HG02970 (cell line): Measurements from ENCODE around the gene PPP1R12B.
A peak's percentile ranks its signal among the peaks of the same experiment; 100 is the strongest.

ENCODE experiments used
- ATAC-seq: cut with Tn5 transposase; IDR thresholded peaks from one replicate; pipeline ENCODE4 v1.9.1; 2021; ENCODE audit warnings: mild to moderate bottlenecking, moderate library complexity, moderate number of reproducible peaks; ENCODE audit not compliant: unreplicated experiment, low FRiP score

Gene PPP1R12B, protein sequence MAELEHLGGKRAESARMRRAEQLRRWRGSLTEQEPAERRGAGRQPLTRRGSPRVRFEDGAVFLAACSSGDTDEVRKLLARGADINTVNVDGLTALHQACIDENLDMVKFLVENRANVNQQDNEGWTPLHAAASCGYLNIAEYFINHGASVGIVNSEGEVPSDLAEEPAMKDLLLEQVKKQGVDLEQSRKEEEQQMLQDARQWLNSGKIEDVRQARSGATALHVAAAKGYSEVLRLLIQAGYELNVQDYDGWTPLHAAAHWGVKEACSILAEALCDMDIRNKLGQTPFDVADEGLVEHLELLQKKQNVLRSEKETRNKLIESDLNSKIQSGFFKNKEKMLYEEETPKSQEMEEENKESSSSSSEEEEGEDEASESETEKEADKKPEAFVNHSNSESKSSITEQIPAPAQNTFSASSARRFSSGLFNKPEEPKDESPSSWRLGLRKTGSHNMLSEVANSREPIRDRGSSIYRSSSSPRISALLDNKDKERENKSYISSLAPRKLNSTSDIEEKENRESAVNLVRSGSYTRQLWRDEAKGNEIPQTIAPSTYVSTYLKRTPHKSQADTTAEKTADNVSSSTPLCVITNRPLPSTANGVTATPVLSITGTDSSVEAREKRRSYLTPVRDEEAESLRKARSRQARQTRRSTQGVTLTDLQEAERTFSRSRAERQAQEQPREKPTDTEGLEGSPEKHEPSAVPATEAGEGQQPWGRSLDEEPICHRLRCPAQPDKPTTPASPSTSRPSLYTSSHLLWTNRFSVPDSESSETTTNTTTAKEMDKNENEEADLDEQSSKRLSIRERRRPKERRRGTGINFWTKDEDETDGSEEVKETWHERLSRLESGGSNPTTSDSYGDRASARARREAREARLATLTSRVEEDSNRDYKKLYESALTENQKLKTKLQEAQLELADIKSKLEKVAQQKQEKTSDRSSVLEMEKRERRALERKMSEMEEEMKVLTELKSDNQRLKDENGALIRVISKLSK

DNA sequence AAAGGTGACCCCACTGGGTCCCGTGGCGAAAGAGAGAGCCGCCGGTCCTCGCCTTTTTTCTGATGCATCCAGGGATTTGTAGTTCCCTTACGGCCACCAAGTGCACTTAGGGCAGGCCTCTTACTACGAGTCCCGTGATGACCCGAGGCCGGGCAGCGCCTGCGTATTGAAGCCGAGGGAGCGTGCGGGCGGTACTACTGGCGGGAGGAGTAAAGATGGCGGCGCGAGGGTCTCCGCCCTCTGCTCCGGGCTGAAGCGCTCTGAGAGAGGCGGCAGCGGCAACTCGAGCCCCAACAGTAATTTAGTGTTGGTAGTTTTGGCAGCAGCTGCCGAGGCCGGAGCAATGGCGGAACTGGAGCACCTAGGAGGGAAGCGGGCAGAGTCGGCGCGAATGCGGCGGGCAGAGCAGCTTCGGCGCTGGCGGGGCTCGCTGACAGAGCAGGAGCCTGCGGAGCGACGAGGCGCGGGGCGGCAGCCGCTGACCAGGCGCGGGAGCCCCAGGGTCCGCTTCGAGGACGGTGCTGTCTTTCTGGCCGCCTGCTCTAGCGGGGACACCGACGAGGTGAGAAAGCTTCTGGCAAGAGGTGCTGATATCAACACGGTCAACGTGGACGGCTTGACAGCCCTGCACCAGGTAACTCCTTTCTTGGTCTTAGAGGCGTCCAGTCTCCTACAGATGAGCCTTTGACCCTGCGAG is at the start of gene PPP1R12B:
TSS of gene PPP1R12B (plus strand) at position 191 of the 697 bp plus-strand sequence. CDS start at position 344, 153 bp downstream.
- ATAC-seq, result peak; percentile 95

DNA sequence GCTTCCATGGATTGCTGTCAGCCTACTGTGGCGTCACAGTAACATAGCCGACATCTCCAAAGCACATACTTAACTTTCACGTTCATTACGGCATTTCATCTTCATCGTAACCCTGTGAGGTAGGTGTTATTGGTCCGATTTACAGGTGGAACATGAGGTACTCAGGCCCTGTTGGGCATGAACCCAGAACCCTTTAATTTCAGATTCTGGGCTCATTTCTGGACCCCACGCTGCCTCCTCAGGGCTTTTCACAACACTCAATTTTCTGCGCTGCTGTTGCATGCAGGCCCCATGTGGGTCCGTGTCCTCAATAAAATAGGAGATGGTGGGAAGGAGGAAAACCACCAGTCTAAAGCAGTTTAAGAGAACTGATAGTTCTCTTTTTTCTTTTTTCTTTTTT is 46.3 kb upstream of the PPP1R12B start:
- no peak for ATAC-seq

DNA sequence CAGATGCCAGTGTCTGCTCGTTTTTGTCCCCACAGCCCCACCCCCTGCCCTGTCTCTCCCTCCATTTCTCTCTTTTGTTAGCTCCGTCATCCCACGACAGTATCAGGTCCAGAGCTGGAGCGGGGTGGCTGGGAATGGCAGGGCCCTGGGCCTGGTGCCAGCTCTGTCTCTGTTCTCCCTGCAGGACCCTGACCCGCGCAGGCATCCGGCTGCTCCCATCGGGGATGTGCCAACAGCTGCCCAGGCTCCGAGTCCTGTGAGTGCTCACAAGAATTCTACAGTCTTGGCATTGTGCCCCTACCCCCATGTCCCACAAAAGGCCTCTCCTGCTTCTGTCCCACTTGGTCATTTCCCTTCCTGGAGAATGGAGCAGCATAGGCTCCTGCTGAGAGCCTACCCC is 44.1 kb upstream of the PPP1R12B start:
- no peak for ATAC-seq

DNA sequence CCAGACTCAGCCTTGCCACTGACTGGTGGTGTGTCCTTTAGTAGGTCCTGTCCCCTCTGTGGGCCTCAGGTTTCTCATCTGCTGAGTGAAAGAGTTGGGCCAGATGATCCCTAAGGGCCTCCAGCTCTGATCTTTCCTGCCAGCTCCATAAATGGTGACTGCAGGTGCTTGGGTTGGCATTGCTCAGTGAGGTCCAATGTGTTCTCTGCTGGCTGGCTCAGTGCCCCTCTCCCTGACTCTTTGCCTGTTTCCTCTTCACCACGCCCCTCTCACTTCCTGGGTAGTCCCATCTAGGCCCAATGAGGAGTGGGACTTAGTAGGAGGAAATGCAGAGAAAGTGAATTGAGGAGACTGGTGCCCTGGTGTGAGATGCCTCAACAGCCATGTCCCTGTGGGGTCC is 43.3 kb upstream of the PPP1R12B start:
- no peak for ATAC-seq

DNA sequence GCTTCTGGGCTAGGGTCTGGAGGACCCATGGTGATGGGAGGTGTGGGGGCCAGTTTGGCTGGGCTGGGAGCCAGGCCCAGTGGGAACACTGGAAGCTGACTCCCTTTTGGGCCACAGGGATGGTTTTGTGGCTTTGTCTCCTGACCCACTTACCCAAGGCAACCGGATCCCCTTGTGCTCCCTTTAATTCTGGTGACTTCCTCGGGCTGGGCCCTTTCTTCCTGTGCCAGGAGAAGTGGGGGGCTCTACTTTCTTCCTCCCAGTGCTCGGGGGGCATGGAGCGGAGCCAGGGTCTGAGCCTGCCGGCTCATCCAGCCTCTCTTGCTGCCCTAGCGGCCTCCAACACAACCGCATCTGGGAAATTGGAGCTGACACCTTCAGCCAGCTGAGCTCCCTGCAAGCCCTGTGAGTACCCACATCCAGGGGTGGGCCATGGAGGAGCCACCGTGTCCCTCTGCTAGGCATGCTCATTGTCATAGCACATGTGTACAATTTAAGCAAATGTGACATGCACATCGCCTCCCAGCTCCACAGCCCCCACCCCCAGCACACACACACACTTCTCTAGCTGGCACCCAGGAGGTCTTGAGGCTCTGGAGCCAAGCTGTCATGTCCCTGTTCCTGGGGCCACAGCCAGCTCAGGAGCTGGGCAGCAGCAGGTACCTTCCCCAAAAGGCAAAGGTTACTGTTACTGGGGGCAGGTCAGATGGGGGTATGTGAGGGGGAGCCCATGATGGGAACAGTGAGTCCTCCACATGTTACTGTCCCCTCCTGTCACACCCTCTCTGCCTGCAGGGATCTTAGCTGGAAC is 41.8 kb upstream of the PPP1R12B start:
- ATAC-seq, result no peak

DNA sequence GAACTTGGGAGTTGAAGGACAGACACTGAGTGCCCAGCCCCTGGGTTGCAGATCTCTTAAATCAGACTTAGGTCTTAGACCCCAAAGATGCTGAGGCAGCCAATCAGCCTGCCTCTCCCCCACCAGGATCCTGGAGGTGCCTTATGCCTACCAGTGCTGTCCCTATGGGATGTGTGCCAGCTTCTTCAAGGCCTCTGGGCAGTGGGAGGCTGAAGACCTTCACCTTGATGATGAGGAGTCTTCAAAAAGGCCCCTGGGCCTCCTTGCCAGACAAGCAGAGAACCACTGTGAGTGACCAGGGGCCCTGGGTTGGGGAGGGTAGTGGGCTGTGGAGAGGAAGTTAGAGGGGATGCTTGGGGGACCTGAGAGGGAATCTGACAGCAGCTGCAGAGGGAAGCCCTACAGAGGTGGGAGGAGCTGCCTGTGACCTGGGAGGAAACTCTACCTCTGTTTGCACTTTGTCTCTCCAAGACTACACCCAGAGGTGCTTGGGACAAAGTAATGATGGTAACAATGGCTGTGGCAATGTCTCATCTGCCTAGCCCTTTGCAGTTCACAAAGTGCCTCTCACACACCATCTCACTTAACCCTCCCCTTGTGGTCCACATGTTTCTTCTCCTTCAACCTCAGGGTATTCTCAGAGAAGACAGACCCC is 38.3 kb upstream of the PPP1R12B start:
- no peak for ATAC-seq

DNA sequence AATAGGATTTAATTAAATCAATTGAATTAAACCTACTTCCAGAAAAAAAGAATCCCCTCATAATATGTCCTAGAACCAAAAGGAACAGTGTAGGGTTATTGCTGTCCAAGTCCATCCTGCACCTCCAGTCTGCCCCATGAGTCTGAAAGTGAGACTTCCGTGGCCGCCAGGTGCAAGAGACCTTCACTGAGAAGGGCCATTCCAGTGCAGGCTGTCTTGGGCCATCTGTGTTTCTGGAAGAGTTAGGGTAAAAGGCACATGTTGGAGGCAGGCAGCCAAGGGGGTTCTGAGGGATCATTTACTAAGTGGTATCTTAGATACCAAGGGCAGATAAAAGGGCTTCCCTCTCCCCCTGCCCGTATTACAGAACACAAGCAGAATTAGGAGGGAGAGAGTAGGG is 37.8 kb upstream of the PPP1R12B start:
- ATAC-seq, result no peak

DNA sequence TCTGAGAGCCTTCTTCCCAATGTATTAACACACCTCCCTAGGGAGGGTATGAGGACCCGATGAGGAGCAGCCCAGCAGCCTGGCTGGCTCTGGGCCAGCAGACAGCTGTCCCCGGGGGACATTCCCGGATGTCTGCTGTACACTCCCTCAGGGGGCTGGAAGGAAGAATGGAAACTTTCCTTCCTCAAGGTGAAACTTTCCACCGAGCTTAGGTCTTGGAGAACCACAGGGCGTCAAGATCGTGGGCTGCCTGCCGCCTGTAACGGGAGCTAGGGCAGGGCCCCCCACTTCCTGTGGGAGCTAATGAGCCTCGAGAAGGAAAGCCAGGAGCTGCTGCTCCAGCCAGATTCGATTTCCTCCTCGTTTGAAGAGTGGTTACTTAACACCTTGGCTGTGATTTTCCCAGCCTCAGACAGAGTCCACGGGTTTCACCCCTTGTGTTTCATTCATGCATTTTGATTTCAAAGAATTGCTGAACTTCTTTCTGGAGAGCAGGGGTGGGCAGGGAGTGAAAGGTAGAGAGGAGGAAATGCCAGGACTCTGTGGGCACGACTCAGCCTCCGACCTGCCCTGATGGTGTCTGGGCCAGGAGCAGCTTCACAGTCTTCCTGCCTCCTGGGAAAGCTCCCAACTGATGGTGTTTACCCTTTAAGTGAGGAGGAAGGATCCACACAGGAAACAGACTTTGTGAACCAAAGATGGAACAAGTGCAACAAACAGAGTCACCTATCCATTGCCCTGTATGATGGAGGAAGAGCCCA is 36.4 kb upstream of the PPP1R12B start:
- no peak for ATAC-seq

DNA sequence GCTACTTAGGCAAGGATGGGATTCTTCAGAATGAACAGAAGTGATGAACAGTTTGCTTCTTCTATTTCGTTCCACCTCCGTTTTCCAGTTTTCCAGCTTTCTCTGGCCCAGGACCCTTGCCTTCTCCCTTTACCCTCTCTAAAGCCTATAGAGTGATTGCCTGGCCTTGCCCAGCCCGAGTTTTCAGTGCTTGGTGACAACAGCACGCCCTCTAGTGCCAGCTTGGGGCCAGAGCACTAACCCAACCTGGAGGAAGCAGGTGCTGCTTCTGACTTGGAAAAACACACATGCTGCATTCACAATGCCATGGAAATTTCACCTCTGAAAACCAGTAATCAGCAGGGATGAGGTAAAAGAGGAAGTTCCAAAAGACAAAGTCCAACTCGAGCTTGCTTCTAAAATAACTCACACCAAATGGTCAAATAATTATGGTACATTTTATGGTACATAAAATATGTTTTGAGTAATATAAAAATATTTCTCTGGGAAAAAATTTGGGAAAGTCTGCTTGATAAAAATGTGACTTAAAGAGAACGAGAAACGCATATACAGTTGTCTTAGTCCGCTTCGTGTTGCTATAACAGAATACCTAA is 32.8 kb upstream of the PPP1R12B start:
- ATAC-seq, result no peak

DNA sequence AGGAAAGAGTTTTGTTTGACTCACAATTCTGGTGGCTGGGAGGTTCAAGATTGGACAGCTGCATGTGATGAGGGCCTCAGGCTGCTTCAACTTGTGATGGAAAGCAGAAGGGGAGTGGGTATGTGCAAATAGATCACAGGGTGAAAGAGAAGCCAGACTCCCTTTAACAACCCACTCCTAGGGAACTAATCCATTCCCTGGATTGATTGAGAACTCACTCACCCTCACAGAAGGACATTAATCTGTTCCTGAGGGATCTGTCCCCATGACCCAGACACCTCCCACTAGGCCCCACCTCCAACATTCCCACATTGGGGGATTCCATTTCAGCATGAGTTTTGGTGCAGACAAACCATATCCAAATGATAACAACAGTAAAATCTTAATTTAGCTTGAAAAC is 32.3 kb upstream of the PPP1R12B start:
- no peak for ATAC-seq

DNA sequence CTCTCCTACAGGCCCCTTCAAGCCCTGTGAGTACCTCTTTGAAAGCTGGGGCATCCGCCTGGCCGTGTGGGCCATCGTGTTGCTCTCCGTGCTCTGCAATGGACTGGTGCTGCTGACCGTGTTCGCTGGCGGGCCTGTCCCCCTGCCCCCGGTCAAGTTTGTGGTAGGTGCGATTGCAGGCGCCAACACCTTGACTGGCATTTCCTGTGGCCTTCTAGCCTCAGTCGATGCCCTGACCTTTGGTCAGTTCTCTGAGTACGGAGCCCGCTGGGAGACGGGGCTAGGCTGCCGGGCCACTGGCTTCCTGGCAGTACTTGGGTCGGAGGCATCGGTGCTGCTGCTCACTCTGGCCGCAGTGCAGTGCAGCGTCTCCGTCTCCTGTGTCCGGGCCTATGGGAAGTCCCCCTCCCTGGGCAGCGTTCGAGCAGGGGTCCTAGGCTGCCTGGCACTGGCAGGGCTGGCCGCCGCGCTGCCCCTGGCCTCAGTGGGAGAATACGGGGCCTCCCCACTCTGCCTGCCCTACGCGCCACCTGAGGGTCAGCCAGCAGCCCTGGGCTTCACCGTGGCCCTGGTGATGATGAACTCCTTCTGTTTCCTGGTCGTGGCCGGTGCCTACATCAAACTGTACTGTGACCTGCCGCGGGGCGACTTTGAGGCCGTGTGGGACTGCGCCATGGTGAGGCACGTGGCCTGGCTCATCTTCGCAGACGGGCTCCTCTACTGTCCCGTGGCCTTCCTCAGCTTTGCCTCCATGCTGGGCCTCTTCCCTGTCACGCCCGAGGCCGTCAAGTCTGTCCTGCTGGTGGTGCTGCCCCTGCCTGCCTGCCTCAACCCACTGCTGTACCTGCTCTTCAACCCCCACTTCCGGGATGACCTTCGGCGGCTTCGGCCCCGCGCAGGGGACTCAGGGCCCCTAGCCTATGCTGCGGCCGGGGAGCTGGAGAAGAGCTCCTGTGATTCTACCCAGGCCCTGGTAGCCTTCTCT is 30.3 kb upstream of the PPP1R12B start:
- no peak for ATAC-seq

DNA sequence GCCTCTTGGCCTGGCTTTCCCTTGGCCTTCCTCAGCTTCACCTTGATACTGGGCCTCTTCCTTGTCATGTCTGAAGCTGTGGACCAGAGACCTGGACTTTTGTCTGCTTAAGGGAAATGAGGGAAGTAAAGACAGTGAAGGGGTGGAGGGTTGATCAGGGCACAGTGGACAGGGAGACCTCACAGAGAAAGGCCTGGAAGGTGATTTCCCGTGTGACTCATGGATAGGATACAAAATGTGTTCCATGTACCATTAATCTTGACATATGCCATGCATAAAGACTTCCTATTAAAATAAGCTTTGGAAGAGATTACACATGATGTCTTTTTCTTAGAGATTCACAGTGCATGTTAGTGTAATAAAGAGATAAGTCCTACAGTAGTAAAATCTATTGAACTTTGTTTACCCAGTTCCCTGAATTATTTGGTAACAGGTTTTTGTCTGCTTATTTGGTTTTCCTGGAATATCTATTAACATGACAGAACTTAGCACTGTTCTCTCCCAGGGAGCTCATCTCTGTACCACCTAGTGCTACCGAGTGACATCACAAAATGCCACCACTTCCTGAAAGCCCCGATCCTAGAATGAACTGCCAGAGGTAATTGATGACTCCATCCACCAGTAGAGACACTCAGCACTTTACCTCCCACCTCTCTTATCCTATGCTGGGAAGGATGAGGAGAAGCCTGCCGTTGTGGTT is 29.0 kb upstream of the PPP1R12B start:
- ATAC-seq, result no peak

DNA sequence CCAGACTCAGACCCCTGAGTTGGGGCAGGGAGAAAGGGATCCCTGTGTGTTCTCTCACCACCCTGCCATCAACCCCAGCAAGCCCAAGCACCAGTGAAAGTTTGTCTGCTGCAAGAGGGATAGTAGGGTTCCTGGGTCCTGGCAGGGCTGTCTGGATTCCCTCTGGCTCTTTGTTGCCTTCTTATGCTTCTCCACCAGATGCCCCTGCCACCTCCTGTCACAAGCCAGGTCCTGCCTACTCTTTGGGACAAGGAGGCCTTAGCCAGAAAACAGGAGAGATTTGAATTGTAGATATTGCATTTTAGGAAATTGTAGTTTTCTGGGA is 28.5 kb upstream of the PPP1R12B start:
- no peak for ATAC-seq

DNA sequence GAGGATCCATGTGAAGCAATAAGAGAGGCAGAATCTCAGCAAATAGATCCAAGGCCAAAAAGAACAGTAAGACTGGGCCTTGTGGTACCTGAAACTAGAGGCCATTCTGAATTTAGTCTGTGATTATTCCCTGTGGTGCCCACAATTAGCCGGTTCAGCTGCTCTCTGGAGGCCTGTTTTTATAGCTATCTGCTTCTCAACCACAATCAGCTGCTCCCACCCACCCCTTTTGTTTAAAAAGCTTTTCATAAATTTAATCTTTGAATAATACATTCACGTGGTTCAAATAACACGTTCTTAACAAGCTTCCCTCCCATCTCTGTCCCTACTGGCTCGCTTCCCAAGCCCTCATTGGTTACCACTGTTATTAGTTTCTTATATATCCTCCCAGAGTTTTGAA is 24.8 kb upstream of the PPP1R12B start:
- ATAC-seq, result no peak

DNA sequence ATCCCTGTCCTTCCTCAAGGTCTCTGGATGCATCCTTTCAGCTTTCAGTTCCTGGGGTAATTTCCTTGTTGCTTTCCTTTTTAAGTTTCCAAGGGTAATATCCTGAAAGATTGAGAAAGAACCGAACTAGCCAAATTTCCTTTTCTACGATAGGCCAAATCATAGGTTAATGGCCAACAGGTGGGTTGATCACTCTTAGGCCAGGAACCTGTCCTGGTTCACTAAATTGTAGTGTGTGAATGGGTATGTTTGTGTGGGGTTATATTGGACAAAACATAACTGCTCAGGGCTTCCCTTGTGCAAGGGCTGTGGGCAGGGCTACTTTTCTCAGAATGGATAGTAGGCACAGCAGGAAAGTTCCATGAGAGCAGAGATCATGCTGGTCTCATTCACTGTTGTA is 23.9 kb upstream of the PPP1R12B start:
- ATAC-seq, result no peak

DNA sequence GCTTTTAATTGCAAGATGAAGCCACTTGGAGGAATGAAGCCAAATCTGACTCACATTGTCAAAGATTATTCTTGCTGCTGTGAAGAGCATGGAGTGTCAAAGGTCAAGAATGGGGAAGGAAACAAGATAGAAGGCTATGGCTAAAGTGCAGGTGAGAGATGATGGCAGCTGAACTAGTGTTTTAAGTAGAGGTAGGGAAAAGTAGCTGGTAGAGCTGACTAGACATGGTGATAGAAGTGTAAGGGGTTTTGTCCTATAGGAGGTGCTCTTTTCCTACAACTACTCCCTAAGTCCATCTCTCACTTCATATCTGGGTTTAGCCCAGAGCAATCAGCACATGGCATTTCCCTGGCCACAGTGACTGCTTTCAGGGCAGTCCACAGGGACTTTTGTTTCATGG is 18.6 kb upstream of the PPP1R12B start:
- no peak for ATAC-seq

DNA sequence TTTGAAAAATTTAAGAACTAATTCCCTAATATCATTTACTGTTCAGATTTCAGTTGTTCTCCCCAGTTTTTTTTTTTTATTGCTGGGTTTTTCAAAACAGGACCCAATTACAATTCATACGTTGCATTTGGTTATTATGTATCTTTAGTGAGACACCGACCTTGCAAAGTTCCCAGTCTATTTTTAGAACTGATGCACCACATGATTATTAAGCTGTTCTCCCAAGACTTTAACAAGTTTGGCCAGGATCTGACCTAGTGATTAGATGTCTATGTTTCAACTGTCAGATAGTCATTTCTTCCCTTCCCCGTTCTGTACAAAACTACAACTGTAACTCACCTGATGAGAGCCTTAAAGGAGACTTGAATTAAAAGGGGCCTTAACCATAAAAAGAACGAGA is 14.6 kb upstream of the PPP1R12B start:
- ATAC-seq, result no peak
